ENCODE data around the gene AP3S2. TPM values are rescaled to one million over a fixed set of nuclear protein-coding genes. Genes with fewer than 3 reads are reported as not detected.
A peak's percentile ranks its signal among the peaks of the same experiment; 100 is the strongest.
"Not testable (repeated sequence)": the region's sequence is repeated elsewhere in the genome, so short reads cannot be mapped to it uniquely, and the experiment has no call there.

Gene AP3S2
- total RNA-seq, 2 donors from 2014 or later = 12.4 to 13.1 TPM

DNA sequence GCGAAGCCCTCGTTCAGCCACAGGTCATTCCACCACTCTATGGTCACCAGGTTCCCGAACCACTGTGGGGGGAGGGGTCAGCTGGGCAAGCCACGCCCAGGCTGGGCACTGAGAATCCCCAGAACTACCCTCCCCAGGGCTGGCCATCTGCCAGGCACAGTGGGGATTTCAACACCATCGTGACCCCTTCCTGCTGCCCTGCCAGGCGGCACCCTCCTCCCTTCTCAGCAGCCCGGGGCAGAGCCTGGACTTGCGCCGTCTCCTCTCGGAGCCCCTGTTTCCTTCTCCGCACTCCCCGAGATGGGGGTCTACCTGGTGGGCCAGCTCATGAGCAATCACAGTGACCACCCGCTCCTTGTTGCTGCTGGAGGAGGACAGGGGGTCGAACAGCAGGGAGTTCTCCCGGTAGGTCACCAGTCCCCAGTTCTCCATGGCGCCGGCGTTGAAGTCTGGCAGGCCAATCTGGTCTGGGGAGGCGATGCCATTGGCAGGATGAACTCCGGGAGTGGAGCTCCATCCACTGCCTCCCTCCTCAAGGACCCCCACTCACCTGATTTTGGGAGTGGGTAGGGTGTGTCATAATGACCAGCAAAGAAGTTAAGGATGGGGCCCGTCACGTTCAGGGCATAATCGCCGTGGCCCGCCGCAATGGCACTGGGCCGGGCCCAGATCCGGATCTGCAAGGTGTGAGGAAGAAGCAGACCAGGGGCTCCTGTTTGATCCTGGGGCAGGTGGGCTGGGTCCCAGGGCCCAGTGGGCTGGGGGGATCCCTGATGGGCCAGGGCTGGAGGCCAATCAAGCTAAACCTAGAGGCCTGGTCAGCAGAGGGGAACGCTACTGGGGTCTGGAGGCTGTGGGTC lies 89.6 kb downstream of the AP3S2 start:
- H3K9me3 Mint-ChIP-seq = no peaks in the 10 kb centered on the region
- no peaks in the 10 kb centered on the region for H3K36me3 Mint-ChIP-seq
- no peak for ATAC-seq
- H3K27ac Mint-ChIP-seq = no peak overlapping the region
- no peak for DNase-seq (ENCODE audit: low spot score in 2 of 2)

DNA sequence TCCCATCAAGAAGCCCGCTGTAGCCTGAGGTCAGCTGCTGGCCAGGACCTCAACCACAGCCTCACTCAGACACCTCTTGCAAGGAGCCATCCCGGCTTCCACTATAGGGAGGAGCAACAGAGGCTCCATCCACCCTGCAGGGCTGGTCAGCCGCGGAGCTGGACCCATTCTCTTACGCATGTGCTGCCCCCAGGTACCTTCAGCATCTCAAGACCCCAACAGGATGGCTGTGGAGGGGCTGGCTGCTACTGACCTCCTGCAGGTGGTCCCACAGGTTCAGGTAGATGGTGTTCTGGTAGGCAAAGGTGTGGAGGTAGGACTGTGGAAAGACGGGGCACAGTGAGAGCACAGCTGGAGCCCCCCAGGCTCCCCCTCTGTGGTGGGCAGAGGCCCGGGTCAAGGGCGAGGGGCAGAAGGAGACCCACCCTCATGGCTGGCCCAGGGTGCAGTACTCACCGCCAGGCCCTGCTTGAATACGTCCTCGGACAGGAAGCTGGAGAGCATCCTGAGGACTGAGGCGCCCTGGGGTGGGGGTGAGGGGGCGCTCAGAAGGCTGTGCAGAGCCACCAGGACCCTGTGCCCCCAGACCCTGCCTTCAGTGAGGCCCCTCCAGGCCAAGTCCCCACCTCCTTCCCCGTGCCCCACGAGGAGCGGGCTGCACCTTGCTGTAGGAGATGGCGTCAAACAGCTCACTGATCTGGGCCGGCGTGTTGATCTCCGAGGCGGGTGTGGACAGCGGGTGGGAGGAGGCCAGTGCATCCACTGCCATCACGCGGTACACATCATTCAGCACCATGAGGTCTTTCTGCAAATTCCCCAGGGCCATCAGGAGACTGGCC lies 90.6 kb downstream of the AP3S2 start:
- no peak for DNase-seq (ENCODE audit: low spot score in 2 of 2)
- no peaks in the 10 kb centered on the region for H3K9me3 Mint-ChIP-seq
- peak overlapping the region in 1 of 2 donors; percentile 52 for H3K27ac Mint-ChIP-seq
- no peaks in the 10 kb centered on the region for H3K36me3 Mint-ChIP-seq
- no peak for ATAC-seq

DNA sequence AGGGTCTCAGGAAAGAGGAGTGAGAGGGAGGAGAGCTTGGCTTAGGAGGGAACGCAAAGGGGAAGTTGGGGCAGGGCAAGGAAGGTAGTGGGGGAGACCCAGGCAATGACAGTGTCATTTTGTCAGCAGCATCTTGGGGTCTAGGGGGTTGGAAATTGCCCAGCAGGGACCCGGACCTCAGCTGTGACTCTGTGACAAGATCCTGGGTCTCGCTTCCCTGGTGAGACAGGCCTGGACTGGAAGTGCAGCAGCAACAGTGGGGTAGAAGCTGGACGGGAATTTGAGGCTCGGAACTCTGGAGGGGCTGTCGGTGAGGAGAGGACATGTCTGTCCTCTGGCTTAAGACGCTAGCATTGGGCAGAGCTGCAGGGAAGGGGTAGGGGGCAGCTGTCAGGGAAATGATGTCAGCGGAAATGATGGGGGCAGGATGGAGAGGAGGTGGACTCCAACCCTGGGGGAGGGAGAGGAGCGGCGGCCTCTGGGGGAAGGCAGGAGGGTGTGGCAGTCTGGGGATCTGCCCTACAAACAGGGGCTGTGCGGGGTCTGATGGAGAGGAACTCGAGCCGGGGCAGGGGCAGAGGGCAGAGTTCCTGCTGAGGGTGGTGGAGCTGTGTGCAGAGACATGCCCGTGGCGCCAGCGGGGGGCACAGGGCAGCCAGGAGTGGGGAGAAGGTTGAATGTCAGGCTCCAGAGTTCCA lies 91.4 kb downstream of the AP3S2 start:
- H3K36me3 Mint-ChIP-seq = no peaks in the 10 kb centered on the region
- H3K9me3 Mint-ChIP-seq = peaks cover 0 to under 1% of the 10 kb centered on the region in 2 donors
- no peak for ATAC-seq
- peak overlapping the region in 1 of 2 donors; percentile 52 for H3K27ac Mint-ChIP-seq
- DNase-seq (ENCODE audit: low spot score in 2 of 2) = no peak

DNA sequence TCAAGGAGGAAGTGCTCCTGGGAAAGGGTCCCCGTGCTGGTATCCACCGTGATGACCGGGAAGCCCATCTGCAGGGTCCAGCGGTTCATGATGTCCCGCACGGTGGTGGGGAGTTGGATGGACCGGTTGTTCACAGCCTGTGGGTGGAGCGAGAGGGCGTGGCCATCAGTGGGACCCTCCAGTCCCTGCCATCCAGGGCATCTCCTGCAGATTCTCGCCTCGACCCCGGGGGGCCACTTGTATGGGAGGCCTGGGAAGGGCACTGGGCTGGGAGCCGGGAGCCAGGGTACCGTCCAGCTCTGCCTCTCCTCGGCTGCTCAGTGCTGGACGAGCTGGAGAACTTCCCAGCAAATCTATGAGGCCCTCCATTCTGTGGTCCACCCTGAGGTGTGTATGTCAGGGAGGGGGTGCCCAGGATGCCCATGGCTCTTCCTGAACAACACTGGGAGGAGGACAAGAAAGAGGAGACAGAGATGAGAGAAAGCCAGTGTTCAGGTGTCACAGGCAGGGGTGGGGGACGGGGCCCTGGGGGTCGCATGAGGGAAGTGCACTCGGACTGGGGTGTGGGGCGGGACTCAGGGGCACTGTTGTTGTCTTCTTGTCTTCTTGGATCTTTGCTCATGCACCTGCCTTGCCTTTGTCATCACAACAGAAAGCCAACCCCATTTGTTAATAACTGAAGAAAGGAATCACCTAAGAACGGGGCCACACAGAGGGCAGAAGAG lies 92.2 kb downstream of the AP3S2 start:
- no peak for DNase-seq (ENCODE audit: low spot score in 2 of 2)
- H3K36me3 Mint-ChIP-seq = no peaks in the 10 kb centered on the region
- H3K27ac Mint-ChIP-seq = no peak overlapping the region
- ATAC-seq = no peak
- peaks cover 0 to 4% of the 10 kb centered on the region in 2 donors for H3K9me3 Mint-ChIP-seq

DNA sequence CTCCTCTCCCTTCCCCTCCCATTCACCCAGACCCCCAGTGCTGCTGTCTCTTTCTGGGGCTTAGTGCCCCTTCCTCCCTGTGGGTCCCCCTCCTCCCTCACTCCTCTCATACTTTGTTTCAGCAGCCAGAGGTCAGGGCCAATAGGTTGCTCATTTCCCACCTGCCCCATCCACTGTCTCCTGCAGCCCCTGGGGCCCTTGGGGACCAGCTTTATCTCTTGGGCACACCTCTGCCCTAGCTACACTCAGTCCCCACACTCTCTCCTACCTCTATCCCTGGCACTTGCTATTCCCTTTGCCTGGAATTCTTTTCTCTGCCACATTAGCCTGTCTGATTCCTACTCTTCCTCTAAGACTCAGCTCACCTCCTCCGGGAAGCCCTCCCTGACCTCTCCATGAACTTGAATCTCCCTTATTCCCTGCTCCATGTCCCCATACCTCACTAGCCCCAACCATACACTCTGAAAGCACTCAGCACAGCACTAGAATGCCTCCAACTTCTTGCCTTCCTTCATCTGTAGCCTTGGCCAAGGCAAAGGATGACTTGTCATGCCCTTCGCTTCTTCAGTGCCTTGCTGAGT lies 93.8 kb downstream of the AP3S2 start:
- DNase-seq (ENCODE audit: low spot score in 2 of 2) (no peak), ATAC-seq (no peak)
- Mint-ChIP-seq H3K27ac (no peak overlapping the region), H3K9me3 (peaks cover 0 to 4% of the 10 kb centered on the region in 2 donors), H3K36me3 (no peaks in the 10 kb centered on the region)

DNA sequence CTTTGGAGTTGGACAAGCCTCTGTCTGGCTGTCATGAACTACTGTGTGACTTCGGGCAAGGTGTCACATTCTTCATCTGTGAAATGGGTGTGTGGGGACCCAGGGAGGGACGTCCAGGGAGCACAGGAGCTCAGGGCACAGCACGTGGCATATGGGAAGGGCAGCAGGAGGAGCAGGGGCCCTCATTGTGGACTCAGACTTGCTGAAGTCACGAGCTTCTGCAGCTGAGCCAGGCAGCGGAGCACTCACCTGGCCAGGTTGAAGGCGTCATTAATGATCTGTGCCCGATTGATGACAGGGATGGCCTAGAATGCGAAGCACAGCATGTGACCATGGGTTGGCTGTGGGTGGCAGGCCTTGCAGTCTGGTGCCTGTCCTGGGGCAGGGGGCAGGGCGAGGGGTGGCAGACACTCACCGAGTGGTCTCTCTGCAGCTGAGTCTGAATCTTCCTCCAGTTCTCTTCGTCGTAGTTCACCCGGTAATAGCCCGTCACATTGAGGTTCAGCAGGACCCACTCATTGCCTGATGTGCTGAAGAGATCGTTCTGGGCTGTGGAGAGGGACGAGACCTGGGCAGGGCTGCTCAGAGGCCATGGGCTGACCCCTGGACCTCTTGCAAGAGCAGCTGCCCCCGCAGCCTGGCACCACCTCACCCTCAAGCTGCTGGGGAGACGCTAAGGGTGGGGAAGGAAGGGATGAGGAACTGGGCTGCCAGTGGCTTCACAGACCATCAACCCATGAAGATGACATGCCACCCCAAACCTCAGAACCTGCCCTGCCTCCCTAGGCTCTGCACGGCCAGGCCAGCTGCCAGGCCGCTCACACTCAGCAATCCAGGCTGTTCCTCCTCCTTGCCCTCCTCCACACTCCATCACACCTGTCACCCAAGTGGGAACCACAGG lies 94.5 kb downstream of the AP3S2 start:
- DNase-seq (ENCODE audit: low spot score in 2 of 2) (no peak), ATAC-seq (no peak)
- no peak overlapping the region for H3K27ac Mint-ChIP-seq
- peaks cover 0 to 4% of the 10 kb centered on the region in 2 donors for H3K9me3 Mint-ChIP-seq
- H3K36me3 Mint-ChIP-seq = no peaks in the 10 kb centered on the region

DNA sequence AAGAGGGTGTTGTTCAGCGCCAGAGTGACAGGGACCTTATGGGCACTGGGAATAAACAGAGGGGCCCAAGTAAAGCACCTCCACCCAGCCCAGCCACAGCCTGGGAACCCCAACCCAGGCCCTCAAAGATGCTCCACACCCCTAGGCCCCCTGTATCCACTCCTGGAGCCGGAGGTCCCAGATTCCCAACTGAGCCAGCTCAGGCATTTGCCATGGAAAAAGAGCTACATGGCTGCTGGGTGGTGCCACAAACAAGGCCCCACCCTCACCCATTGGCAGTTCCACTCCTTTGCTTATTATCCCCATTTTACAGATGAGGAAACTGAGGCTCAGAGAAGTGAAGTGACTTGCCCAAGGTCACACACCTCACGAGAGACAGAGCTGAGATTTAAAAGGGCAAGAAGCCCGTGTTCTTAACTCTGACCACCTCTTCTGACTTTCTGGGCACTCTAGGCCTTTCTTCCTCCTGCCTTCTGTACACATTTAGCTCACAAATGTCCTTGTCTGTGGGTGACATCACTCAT lies 96.1 kb downstream of the AP3S2 start:
- Mint-ChIP-seq H3K27ac (no peak overlapping the region), H3K9me3 (peaks cover 0 to 4% of the 10 kb centered on the region in 2 donors), H3K36me3 (no peaks in the 10 kb centered on the region)
- ATAC-seq = no peak
- DNase-seq (ENCODE audit: low spot score in 2 of 2) = no peak

DNA sequence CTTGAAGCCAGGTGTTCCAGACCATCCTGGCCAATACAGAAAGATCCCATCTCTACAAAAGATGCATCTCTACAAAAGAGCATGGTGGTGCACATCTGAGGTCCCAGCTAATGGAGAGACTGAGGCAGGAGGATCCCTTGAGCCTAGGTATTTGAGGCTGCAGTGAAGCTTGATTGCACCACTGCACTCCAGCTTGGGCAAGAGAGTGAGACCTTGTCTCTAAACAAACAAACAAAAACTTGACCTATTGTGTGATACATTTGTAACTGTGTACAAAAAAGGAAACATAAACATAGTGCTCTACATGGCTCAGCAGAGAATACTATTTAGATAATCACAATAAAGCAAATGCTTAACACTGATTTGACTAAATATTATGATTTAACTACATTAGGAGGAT lies 97.8 kb downstream of the AP3S2 start:
- no peak for ATAC-seq
- no peak for DNase-seq (ENCODE audit: low spot score in 2 of 2)
- Mint-ChIP-seq H3K27ac (no peak overlapping the region), H3K36me3 (no peaks in the 10 kb centered on the region), H3K9me3 (peaks cover 0 to 4% of the 10 kb centered on the region in 2 donors)

DNA sequence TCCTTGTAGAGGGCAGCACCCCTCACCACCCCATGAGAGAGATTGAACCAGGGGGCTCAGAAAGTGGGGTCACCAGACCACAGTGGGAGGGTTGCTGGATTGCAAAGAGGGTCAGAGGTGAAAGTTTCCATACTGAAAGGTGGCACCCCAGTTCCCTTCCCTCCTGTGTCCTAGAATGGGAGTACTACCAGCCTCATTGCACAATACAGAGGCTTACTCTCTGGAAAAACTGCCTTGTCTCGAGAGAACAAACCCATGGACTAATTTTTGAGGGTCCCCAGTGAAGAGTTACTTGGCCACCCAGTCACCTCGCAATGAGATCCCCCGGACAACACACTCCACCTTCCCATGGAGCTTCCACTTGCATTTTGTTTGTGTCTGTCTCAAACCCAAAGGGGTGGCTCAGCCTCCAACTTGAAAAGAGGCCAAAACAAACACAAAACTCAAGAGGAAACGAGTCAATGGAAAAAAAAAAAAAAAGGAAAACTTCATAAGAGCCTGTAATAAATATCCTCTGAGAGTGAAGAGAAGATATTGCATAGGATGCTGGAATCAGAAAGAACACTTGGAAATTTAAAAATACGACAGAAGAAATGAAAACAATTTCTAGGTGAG lies 99.1 kb downstream of the AP3S2 start:
- no peak overlapping the region for H3K27ac Mint-ChIP-seq
- DNase-seq (ENCODE audit: low spot score in 2 of 2) (no peak), ATAC-seq (no peak)
- no peaks in the 10 kb centered on the region for H3K36me3 Mint-ChIP-seq
- H3K9me3 Mint-ChIP-seq = peaks cover 0 to 4% of the 10 kb centered on the region in 2 donors

DNA sequence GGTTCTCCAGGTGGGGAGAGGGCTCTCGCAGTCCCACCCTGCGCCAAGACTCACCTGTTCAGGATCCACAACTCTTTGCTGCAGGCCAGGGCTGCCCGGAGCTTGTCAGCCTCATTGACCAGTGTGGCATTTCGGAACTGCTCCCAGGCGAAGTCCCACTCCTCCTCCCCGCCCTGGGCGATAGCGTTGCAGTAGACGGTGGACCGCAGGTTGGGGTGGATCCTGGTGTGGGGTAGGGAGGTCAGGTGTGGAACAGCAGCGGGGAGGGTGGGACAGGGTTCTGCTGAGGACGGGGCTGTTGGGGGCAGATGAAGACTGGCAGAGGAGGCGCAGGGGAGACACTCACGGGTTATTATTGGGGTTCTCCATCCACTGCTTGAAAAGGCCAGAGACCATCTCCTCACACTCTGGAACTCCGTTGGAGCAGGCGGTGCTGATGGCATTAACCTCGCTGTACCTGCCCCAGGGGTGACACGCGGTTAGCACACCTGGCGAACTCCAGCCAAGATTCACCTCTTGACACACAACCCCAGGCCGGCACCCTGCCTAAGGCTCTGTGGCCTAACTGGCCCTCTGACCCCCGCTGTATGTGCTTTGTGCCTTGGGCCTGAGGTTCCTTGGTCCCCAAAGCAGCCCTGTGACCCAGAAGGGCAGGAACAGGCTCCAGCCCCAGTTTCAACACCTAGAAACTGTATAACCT lies 101.5 kb downstream of the AP3S2 start:
- H3K9me3 Mint-ChIP-seq = peaks cover 0 to 8% of the 10 kb centered on the region in 2 donors
- no peak for DNase-seq (ENCODE audit: low spot score in 2 of 2)
- no peak overlapping the region for H3K27ac Mint-ChIP-seq
- ATAC-seq = no peak
- peaks cover 0 to 8% of the 10 kb centered on the region in 2 donors for H3K36me3 Mint-ChIP-seq

DNA sequence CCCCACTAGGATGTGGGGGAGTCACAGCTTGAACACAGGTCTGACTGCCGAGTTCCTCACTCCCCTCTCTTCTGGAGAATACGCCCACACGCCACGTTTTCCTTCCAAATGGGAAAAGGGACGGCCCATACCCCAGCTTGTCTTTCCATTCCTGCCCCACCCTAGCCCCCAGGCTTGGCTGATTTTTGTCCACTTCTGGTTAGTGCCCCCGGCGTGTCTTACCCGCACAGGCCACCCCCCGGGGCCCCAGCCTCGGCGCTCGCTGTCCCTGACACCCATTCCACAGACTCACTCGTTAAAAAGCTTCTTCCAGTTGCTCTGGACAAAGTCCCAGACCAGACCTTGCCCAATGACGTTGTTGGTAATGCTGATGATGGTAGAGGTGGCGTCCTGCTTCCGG lies 103.1 kb downstream of the AP3S2 start:
- Mint-ChIP-seq H3K36me3 (peaks cover 0 to 8% of the 10 kb centered on the region in 2 donors), H3K9me3 (peaks cover 0 to 5% of the 10 kb centered on the region in 2 donors), H3K27ac (no peak overlapping the region)
- no peak for ATAC-seq
- DNase-seq (ENCODE audit: low spot score in 2 of 2) = no peak

DNA sequence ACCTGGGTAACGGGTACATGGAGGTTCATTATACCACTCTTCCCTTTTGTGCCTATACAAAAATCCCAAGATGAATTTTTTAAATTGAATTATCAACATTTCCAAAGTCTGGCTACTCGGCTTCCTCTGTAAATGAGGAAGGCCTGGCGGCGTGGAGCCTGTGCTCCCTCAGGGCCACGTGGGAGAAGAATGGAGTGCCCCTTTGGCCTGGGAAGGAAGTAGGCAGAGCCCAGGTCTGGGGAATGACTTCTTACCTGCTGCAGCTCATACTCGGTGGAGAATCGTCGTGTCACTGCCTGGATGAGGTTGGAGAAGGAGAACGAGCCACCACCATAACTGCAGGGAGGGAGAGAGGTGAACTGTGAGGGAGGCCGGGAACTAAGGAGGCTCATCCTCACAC lies 103.6 kb downstream of the AP3S2 start:
- H3K36me3 Mint-ChIP-seq = peaks cover 0 to 8% of the 10 kb centered on the region in 2 donors
- H3K27ac Mint-ChIP-seq = no peak overlapping the region
- ATAC-seq = no peak
- DNase-seq (ENCODE audit: low spot score in 2 of 2) = no peak
- peaks cover 0 to 5% of the 10 kb centered on the region in 2 donors for H3K9me3 Mint-ChIP-seq

DNA sequence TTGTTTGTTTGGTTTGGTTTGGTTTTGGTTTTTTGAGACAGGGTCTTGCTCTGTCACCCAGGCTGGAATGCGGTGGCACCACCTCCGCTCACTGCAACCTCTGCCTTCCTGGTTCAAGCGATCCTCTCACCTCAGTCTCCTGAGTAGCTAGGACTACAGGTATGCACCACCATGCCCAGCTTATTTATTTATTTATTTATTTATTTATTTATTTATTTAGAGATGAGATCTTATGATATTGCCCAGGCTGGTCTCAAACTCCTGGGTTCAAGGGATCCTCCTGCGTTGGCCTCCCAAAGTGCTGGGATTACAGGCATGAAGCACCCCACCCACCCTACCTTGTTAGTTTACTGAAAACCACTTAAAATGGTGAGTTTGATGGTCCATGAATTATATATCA lies 105.2 kb downstream of the AP3S2 start:
- H3K9me3 Mint-ChIP-seq; DNase-seq (ENCODE audit: low spot score in 2 of 2); ATAC-seq; H3K27ac Mint-ChIP-seq; H3K36me3 Mint-ChIP-seq: not testable (repeated sequence)

DNA sequence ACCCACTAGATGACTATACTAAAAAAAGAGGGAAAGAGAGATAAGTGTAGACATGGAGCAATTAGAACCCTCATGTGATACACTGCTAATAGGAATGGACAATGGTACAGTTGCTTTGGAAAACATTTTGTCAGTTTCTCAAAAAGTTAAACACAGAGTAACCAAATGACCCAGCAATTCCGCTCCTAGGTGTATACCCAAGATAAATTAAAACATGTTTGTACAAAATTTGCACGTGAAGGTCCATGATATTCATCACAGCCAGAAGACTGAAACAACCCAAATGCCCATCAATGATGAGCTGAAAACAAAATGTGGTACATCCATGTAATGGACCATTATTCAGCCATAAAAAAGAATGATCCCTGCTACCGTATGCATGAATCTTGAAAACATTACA lies 105.8 kb downstream of the AP3S2 start:
- DNase-seq (ENCODE audit: low spot score in 2 of 2) (no peak), ATAC-seq (no peak)
- no peak overlapping the region for H3K27ac Mint-ChIP-seq
- peaks cover 0 to 5% of the 10 kb centered on the region in 2 donors for H3K9me3 Mint-ChIP-seq
- H3K36me3 Mint-ChIP-seq = peaks cover 0 to 8% of the 10 kb centered on the region in 2 donors

All from activated naive CD4-positive, alpha-beta T cell treated with anti-CD3 and anti-CD28 coated beads, Interleukin-2, amount 50 U/mL, for 72 hours (primary cell).